ENCODE results near the gene DNAI1.

GRCh38 chr9:34546102-34546833, 87.7 kb downstream of the DNAI1 start:
- TF ChIP-seq MAX (IDR thresholded peaks at IDR 0.05; ENCODE audit: low read depth, low read length) (no peak), SP1 (IDR thresholded peaks at IDR 0.05; ENCODE audit: low read depth, low read length) (no peak), POLR2AphosphoS5 (IDR thresholded peaks at IDR 0.05; ENCODE audit: low read length) (no peak), RAD21 (IDR thresholded peaks at IDR 0.05; ENCODE audit: insufficient read depth, low read depth, low read length) (no peak), CTCF (IDR thresholded peaks at IDR 0.05 in 2 of 3, conservative IDR thresholded peaks at IDR 0.05 in 1 of 3; ENCODE audit: control insufficient read depth in 2 of 3, extremely low read depth in 1 of 3, insufficient read depth in 1 of 3, low read depth in 3 of 3, low read length in 3 of 3) (no peak), EZH2 (IDR thresholded peaks at IDR 0.05; ENCODE audit: borderline replicate concordance, control insufficient read depth, low read depth, low read length) (no peak), PRDM15 (CRISPR knock-in tag; IDR thresholded peaks at IDR 0.05) (no peak), PBX3 (IDR thresholded peaks at IDR 0.05; ENCODE audit: insufficient replicate concordance, low read depth, low read length) (no peak), SUPT20H (IDR thresholded peaks at IDR 0.05; ENCODE audit: borderline replicate concordance, control insufficient read depth, low read depth, low read length) (no peak), SMC3 (IDR thresholded peaks at IDR 0.05; ENCODE audit: borderline replicate concordance, low read length) (no peak), CBFB (IDR thresholded peaks at IDR 0.05; ENCODE audit: low read depth) (no peak)

All from GM12878 (cell line).